Measurements from ENCODE around the gene PPM1M.

The PPM1M gene

GRCh38 chr3:52222319-52223221 lies 23.0 kb upstream of the PPM1M start:
- TF ChIP-seq ZFX (IDR thresholded peaks at IDR 0.05): no peak
- TF ChIP-seq CTCF (conservative IDR thresholded peaks at IDR 0.05): no peak
- H3K27ac ChIP-seq: no peak overlapping the region

DNA sequence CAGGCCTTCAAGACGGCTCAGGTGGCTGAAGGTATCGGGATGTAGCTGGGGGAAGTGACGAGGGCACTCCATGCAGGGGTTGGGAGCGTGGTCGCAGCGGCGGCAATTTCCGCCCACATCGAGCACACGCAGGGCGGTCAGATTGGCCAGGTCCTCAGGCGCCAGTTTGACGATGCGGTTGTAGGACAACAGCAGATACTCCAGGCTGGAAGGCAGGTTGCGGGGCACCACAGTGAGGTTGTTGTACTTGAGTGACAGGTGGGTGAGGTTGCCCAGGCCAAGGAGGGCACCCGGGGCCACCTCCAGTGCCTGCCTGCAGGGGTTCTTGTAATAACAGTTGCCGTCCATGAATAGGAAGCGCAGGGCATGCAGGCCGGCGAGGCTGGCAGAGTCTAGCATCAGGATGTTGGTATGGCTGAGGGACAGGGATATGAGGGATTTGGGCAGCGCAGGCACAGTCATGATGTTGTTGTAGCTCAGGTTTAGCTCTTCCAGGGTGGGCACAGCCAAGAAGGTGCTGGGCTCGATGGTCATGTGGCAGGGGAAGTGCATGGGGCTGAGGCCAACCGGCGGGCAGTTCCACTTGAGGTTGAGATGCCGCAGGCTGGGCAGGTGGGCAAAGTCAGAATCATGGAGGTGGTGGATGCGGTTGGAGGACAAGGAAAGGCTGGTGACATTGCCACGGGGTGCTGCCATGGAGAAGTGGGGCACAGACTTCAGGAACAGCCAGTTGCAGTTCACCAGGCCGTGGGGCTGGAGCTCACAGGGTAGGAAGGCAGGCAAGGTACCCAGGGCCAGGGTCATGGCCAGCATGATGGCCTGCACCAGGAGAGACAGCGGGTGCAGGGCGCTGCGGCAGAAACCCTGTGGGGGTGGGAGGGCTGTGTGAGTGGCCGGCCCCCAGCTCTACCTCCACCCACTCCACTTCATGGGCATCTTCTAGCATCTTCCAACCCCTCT lies 21.8 kb upstream of the PPM1M start:
- H3K27ac ChIP-seq: no peak overlapping the region
- TF ChIP-seq ZFX (IDR thresholded peaks at IDR 0.05): no peak
- no peak for TF ChIP-seq CTCF (conservative IDR thresholded peaks at IDR 0.05)

GRCh38 chr3:52225452-52226228 lies 19.9 kb upstream of the PPM1M start, which contains the start of gene TLR9:
Gene TLR9 (minus strand): TSS chr3:52225645. CDS start chr3:52225529, 116 bp downstream.
- TF ChIP-seq CTCF (conservative IDR thresholded peaks at IDR 0.05): no peak
- TF ChIP-seq ZFX (IDR thresholded peaks at IDR 0.05): no peak
- no peak within 1 kb of the TSS for H3K27ac ChIP-seq

DNA sequence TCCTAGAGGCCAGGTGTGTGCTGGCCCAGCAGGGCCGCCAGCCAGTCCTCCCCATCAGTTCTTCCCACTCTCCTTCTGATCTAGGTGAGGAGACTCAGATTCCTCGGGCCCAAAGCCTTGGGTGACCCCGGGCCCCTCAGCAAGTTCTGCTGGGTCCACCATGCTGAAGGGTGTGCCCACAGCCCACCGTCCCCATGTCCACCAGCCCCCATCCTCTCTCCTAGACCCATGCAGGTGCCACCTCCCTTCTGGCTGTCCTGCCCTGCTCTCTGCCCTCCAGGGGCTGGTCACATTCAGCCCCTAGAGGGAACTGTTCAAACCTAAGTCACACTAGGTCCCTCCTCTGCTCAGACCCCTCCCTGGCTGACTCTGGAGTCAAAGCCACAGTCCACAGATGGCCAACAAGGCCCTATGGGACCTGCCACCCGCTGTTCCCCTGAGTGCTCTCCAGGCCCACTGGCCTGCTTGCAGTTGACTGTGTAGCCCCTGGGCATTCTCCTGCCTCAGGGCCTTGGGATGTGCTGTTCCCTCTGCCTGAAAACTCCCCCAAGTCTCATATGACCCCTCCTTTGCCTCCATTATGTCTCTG lies 19.2 kb upstream of the PPM1M start:
- no peak for TF ChIP-seq CTCF (conservative IDR thresholded peaks at IDR 0.05)
- TF ChIP-seq ZFX (IDR thresholded peaks at IDR 0.05): no peak
- no peak overlapping the region for H3K27ac ChIP-seq

- no peak for TF ChIP-seq ZFX (IDR thresholded peaks at IDR 0.05)
- TF ChIP-seq CTCF (conservative IDR thresholded peaks at IDR 0.05): no peak
- H3K27ac ChIP-seq: no peak overlapping the region
Measured at GRCh38 chr3:52227117-52227516, 18.4 kb upstream of the PPM1M start.

- no peak overlapping the region for H3K27ac ChIP-seq
- no peak for TF ChIP-seq CTCF (conservative IDR thresholded peaks at IDR 0.05)
- TF ChIP-seq ZFX (IDR thresholded peaks at IDR 0.05): no peak
Measured at GRCh38 chr3:52227766-52228165, 17.8 kb upstream of the PPM1M start.

Data from C4-2B (cell line).